Measurements from ENCODE around the gene SELE. TPM values are rescaled to one million over a fixed set of nuclear protein-coding genes. Genes with fewer than 3 reads are reported as not detected.

Gene SELE
- total RNA-seq, 1 experiment from 2014 or later, result not detected

DNA sequence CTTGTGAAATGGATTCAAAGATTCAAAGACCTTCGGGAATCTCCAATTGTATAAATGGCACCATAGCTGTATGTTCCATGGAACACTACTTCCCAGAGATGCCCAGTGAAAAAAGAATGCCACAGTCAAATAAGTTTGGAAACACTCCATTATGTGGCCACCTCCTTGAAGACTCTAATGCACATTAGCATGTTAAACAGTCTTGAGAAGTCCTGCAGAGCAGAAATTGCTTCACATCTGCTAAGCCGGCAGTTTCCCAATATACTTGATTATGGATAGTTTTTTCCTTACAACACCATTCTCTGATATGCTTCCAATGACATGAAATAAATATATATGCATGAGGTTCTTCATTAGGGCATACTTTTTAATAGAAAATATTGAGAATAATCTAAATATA, 12.7 kb upstream of the SELE start:
- intact Hi-C loops (cut with micrococcal nuclease; ENCODE audit: unreplicated experiment), result no loop called here
- Histone ChIP-seq H3K4me1 (no peaks in the 10 kb centered on the region), H3K27me3 (replicated peaks; ENCODE audit: control insufficient read depth, insufficient read depth, low read length) (no peaks in the 10 kb centered on the region), H3K4me3 (ENCODE audit: low read depth, low read length) (no peak overlapping the region), H3K9me3 (no peaks in the 10 kb centered on the region), H3K36me3 (ENCODE audit: control insufficient read depth, insufficient read depth, low read length) (no peaks in the 10 kb centered on the region)
- ChIA-PET CTCF (no interaction called here), POLR2A (no interaction called here)
- Mint-ChIP-seq H3K36me3 (ENCODE audit: insufficient read depth, unreplicated experiment) (no peaks in the 10 kb centered on the region), H3K27ac (ENCODE audit: unreplicated experiment) (no peak overlapping the region), H3K27me3 (ENCODE audit: insufficient read depth, unreplicated experiment) (peaks cover 2% of the 10 kb centered on the region), H3K4me1 (ENCODE audit: low read depth, unreplicated experiment) (no peaks in the 10 kb centered on the region), H3K4me3 (ENCODE audit: unreplicated experiment) (no peak overlapping the region), H3K9me3 (ENCODE audit: unreplicated experiment) (no peaks in the 10 kb centered on the region)
- TF ChIP-seq, protein P1, sequence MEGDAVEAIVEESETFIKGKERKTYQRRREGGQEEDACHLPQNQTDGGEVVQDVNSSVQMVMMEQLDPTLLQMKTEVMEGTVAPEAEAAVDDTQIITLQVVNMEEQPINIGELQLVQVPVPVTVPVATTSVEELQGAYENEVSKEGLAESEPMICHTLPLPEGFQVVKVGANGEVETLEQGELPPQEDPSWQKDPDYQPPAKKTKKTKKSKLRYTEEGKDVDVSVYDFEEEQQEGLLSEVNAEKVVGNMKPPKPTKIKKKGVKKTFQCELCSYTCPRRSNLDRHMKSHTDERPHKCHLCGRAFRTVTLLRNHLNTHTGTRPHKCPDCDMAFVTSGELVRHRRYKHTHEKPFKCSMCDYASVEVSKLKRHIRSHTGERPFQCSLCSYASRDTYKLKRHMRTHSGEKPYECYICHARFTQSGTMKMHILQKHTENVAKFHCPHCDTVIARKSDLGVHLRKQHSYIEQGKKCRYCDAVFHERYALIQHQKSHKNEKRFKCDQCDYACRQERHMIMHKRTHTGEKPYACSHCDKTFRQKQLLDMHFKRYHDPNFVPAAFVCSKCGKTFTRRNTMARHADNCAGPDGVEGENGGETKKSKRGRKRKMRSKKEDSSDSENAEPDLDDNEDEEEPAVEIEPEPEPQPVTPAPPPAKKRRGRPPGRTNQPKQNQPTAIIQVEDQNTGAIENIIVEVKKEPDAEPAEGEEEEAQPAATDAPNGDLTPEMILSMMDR (IDR thresholded peaks at IDR 0.05; ENCODE audit: insufficient read depth in 1 of 2, low read depth in 1 of 2, low read length in 1 of 2, severe bottlenecking in 1 of 2, unreplicated experiment in 1 of 2), result no peak
- BruUV-seq (replicated peaks), result no TSS peak
- no peak for DNase-seq

DNA sequence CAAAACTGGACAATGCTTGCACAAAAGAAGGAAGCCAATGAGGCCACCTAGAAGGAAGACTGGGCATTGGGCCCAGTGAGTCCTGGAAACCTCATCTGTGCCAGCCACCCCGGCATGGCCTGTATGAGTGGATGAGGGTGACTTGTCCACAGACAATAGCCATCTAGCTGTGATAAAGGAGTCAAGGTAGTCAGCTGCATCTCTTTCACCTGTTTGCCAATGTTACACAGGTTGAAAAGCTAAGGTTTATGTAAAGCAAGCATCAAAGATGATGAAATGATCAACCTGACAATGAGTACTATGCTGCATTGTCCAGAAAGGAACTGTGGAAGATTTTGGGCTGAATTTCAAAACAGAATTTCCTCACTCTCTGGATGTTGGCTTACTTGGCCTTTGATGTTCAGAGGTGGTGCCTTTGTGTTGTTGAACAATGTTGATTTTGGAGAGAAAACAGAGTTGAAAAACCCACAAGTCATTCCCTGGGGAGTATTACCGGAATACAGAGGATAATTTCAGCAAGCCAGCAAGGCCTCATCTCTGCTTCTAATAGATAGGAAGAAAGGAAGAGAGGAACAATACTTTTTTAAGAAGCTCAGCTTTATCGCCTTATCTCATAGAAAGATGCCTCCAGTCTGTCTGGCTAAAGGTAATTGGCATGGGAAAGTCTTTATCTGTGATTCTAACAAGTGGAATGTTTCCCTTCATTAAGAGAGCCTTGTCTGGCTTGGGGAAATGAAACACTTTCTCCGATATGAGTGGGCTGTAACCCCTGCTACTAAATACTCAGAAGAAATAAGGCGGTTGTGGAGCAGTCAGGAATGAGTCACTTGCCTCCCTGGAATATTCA, 11.4 kb upstream of the SELE start:
- no peak overlapping the region for H3K27ac Mint-ChIP-seq (ENCODE audit: unreplicated experiment)
- H3K4me1 Mint-ChIP-seq (ENCODE audit: low read depth, unreplicated experiment), result no peaks in the 10 kb centered on the region
- ChIA-PET POLR2A (no interaction called here), CTCF (no interaction called here)
- Histone ChIP-seq H3K27me3 (replicated peaks; ENCODE audit: control insufficient read depth, insufficient read depth, low read length) (no peaks in the 10 kb centered on the region), H3K36me3 (ENCODE audit: control insufficient read depth, insufficient read depth, low read length) (no peaks in the 10 kb centered on the region), H3K4me3 (ENCODE audit: low read depth, low read length) (no peak overlapping the region), H3K9me3 (no peaks in the 10 kb centered on the region), H3K4me1 (no peaks in the 10 kb centered on the region)
- no peaks in the 10 kb centered on the region for H3K9me3 Mint-ChIP-seq (ENCODE audit: unreplicated experiment)
- peaks cover 2% of the 10 kb centered on the region for H3K27me3 Mint-ChIP-seq (ENCODE audit: insufficient read depth, unreplicated experiment)
- TF ChIP-seq, protein P1 (IDR thresholded peaks at IDR 0.05; ENCODE audit: insufficient read depth in 1 of 2, low read depth in 1 of 2, low read length in 1 of 2, severe bottlenecking in 1 of 2, unreplicated experiment in 1 of 2), result no peak
- intact Hi-C loops (cut with micrococcal nuclease; ENCODE audit: unreplicated experiment), result no loop called here
- no peak overlapping the region for H3K4me3 Mint-ChIP-seq (ENCODE audit: unreplicated experiment)
- no peaks in the 10 kb centered on the region for H3K36me3 Mint-ChIP-seq (ENCODE audit: insufficient read depth, unreplicated experiment)
- BruUV-seq (replicated peaks), result no TSS peak
- no peak for DNase-seq

DNA sequence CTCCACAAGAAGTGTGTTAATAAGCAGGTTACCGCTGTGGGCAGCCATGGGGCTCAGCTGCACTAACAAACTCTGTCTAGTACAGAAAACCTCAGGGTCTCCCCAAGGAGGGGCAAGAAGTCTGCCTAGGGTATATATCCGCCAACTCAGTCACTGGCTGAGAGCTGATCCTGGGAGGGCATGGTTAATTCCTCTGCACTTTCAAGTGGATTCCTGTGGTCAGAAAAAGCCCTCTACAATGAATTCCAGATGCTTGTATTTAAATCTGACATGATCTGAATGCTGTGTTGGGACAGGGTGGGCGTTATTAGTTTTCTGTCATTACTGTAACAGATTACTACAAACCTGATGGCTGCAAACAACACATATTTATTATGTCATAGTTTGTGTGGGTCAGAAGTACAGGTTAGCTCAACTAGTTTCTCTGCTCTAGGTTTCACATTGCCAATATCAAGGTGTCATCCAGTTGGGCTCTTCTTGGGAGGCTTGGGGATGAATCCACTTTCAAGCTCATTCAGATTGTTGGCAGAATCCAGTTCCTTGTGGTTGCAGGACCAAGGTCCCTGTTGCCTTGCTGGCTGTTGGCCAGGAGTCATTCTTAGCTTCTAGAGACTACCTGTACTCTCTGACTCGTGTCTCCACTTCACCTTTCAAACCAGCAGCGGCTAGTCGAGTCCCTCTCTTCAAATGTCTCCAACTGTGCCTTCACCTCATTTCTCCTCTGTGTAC, 8.0 kb upstream of the SELE start:
- H3K27ac Mint-ChIP-seq (ENCODE audit: unreplicated experiment), result no peak overlapping the region
- H3K4me1 ChIP-seq, result no peaks in the 10 kb centered on the region
- BruUV-seq (replicated peaks), result no TSS peak
- intact Hi-C loops (cut with micrococcal nuclease; ENCODE audit: unreplicated experiment), result no loop called here
- ChIA-PET POLR2A (interaction anchor here (0.5 kb wide), 1 partner anchor 647 kb away, joined by 3 read pairs; no protein-coding TSS in a partner anchor), CTCF (no interaction called here)
- no peak overlapping the region for H3K4me3 ChIP-seq (ENCODE audit: low read depth, low read length)
- peaks cover 2% of the 10 kb centered on the region for H3K27me3 Mint-ChIP-seq (ENCODE audit: insufficient read depth, unreplicated experiment)
- H3K4me1 Mint-ChIP-seq (ENCODE audit: low read depth, unreplicated experiment), result no peaks in the 10 kb centered on the region
- H3K4me3 Mint-ChIP-seq (ENCODE audit: unreplicated experiment), result no peak overlapping the region
- H3K36me3 ChIP-seq (ENCODE audit: control insufficient read depth, insufficient read depth, low read length), result no peaks in the 10 kb centered on the region
- DNase-seq, result no peak
- no peaks in the 10 kb centered on the region for H3K9me3 Mint-ChIP-seq (ENCODE audit: unreplicated experiment)
- TF ChIP-seq, protein P1 (IDR thresholded peaks at IDR 0.05; ENCODE audit: insufficient read depth in 1 of 2, low read depth in 1 of 2, low read length in 1 of 2, severe bottlenecking in 1 of 2, unreplicated experiment in 1 of 2), result no peak
- H3K9me3 ChIP-seq, result no peaks in the 10 kb centered on the region
- no peaks in the 10 kb centered on the region for H3K36me3 Mint-ChIP-seq (ENCODE audit: insufficient read depth, unreplicated experiment)
- H3K27me3 ChIP-seq (replicated peaks; ENCODE audit: control insufficient read depth, insufficient read depth, low read length), result no peaks in the 10 kb centered on the region

Measured in Caco-2 (cell line).